ENCODE results near the gene TLR5.
A peak's percentile ranks its signal among the peaks of the same experiment; 100 is the strongest.
"Not testable (repeated sequence)": the region's sequence is repeated elsewhere in the genome, so short reads cannot be mapped to it uniquely, and the experiment has no call there.

The TLR5 gene, protein sequence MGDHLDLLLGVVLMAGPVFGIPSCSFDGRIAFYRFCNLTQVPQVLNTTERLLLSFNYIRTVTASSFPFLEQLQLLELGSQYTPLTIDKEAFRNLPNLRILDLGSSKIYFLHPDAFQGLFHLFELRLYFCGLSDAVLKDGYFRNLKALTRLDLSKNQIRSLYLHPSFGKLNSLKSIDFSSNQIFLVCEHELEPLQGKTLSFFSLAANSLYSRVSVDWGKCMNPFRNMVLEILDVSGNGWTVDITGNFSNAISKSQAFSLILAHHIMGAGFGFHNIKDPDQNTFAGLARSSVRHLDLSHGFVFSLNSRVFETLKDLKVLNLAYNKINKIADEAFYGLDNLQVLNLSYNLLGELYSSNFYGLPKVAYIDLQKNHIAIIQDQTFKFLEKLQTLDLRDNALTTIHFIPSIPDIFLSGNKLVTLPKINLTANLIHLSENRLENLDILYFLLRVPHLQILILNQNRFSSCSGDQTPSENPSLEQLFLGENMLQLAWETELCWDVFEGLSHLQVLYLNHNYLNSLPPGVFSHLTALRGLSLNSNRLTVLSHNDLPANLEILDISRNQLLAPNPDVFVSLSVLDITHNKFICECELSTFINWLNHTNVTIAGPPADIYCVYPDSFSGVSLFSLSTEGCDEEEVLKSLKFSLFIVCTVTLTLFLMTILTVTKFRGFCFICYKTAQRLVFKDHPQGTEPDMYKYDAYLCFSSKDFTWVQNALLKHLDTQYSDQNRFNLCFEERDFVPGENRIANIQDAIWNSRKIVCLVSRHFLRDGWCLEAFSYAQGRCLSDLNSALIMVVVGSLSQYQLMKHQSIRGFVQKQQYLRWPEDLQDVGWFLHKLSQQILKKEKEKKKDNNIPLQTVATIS

DNA sequence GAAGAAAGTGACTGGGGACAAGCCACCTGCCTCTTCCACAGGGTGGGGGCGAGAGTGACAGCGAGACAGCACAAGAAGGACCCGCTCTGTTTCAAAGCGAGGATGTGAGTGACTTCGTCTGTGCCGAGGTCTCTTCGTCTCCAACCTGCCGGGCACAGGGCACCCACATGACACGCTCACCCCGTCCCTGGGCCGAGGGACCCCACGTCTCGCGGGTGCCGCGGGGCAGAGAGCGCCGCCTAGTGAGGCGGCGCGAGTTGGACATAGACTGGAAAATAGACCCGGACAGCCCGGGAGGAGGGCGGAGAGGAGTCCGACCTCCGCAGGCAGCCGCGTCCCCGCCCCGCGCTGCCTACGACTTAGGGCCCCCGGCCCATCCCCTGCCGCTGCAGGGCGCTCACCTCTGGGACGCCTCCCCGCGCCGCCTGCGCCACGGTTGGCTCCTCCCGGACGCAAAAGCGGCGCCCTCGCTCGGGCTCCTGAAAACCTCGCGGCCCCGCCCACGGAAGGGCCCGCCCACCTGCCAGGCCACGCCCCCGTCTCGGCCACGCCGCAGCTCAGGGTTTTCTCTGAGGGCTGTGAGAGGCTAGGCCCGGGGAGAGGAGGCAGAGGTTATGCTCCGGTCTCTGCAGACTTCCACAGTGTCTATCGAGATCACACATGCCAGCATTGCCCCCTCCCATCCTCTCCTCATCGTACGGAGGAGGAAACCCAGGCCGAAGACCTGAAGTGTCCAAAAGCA, at the start of gene TLR5:
Gene TLR5 (minus strand): TSS at position 454 of the 742 bp plus-strand sequence. CDS start 30,217 bp downstream, outside the sequence.
- DNase-seq (ENCODE audit: low read depth in 3 of 3): peak; percentile 85 to 87 (median 87)

DNA sequence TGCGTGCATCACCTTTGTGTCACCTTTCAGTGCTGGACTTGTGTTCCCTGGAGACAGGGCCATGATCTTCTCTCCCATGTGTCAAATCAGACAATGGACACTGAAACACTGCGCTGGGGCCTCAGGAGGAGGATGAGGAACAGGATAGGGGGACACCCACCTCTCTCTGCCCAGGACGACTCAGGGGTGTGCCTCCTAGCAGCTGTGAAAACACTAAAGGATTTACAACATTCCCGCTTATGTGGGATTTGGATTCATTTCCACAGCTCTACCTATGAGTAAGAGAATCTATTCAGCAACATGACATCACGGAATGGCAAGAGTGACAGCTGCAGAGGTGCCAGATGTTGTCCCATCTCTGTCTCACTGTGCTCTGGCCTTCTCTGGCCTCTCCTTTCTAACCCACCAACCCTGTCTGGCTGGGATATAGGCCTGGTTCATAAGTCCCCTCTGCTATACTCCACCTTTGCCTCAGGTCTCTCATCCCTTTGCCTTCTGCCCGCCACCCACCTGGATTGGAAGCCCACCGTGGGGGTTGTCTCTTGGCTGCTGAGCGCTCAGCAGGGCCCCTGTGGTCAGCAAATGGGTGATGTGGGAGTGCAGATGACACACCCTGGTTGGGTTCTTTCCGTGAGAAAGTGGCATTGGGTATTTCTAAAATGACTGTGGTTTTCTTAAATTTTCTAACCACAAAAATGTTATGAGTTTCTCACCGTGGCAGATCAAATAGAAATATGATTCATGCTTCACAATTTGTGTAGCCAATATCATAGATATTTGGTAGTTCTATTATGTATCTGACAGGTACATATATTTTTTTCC, 47.1 kb upstream of the TLR5 start:
- DNase-seq (ENCODE audit: low read depth in 3 of 3): peak; percentile 27 to 34 (median 28)

DNA sequence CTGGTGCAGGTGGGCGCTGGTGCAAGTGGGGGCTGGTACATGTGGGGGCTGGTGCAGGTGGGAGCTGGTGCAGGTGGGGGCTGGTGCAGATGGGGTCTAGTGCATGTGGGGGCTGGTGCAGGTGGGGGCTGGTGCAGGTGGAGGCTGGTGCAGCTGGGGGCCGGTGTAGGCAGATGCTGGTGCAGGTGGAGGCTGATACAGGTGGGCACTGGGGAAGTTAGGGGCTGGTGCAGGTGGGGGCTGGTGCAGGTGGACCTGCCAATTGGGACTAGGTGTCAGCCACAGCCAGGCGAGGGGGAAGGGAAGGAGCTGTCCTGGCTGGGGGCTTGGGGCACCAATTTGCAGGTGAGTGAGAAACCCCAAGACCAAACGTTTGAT, 46.5 kb upstream of the TLR5 start:
- DNase-seq (ENCODE audit: low read depth in 3 of 3): no peak

DNA sequence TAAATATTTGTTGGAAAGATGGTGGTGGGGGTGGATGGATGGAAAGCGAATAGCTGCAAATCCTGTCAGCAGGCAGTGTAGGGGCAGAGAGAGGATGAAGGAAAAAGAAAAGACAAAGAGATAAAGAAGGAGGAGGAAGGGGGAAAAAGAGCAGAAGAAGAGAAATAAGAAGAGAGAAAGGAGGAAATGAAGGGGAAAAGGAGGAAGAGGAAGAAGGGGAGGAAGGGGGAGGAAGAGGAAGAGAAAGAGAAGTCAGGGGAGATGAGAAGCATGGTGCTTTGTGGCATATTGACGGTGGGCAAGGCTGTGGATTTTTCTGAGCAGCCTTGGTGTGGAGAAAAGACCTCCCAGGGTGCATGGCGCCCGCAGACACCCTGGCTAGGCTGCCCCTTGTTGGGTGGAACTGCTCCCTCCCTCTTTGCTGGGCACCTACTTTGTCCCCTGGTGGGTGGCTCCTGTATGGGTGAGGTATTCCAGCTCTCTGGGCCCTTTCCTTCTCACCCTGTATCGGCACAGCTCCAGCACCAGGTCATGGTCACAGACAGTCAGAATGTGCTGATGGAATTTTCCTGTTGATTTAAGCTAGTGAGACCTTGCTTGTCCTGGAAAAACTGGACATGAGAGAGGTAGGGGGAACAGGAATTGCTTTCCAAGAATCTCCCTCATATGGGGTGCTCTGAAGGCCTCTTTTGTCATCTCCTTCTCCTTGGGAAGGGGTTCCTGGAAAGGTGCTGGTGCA, 45.7 kb upstream of the TLR5 start:
- no peak for DNase-seq (ENCODE audit: low read depth in 3 of 3)

DNA sequence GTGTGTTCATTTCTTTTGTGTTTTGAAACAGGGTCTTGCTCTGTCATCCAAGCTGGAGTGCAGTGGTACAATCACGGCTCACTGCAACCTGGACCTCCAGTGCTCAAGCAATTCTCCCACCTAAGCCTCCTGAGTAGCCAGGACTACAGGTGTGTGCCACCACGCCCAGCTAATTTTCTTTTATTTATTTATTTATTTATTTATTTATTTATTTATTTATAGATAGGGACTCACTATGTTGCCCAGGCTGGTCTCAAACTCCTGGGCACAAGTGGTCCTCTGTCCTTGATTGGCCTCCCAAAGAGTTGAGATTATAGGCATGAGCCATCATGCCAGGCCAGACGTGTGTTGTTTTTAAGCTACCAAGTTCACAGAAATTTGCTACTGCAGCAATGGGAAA, 43.8 kb upstream of the TLR5 start:
- no peak for DNase-seq (ENCODE audit: low read depth in 3 of 3)

DNA sequence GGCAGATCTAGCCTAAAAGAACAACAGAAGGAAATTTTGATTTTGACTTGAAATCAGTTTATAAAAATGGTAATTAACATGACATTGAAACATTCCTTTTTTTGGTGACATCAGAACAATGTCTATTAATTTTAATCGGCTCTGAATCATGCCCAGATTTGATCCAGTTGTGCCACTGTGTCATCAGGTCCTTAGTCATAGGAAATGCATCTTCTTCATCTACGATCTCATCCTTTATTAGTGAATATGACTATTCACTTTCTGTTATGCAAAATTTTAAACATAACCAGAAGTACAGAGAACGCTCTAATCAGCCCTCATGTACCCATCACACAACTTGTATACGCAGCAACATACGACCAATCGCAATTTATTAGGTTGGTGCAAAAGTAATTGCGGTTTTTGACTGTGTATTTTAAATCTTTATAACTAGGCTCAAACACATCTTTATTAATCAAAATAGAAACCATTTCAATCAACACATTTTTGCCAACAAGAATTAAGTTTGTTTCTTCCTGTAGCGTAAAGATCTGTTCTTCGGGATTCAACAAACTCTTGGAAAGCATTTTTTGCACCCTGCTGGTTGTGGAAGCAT, 40.3 kb upstream of the TLR5 start:
- no peak for DNase-seq (ENCODE audit: low read depth in 3 of 3)

DNA sequence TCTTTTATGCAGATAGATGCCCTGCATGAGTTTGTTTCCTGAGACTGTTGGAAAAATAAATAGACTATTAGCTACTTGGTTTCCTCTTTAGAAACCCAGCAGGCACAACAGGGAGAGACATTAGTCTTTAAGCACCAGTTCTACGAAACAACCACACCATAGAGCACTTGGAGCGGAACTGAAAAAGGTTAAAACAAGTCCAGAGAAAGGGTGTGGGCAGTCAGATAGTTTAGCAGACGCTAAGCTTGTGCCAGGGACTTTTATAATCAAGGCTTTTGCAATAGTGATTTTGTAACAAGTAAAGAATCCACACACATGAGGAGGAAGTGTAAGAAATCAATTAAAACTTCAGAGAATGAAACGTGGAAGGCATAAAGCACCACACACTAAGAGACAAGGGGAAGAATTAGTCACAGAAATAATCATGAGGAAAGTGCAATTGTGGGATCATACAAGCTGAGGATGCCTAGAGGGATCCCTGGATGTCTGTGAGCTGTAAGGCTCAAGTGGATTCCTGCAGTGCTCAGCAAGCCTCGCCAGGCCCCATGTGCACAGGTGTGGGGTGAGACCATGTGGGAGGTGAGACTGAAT, 37.8 kb upstream of the TLR5 start:
- DNase-seq (ENCODE audit: low read depth in 3 of 3): no peak

DNA sequence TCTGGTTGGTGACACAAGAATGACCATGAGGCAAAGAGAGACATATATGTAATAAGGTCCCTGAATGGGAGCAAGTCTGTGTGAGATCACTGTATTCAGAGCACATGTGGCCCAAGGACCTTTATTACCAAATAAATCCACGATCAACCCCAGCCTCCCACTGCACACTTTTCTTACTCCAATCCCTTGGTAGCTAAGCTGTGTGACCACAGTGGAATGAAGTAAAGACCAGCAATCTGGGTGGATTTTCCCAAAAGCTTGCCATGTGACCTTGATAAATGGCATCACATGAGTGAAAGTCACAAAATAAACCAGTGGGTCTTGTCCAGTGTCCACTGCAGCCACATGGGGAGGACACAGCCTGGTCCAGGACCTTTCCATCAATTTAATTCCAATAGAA, 36.7 kb upstream of the TLR5 start:
- DNase-seq (ENCODE audit: low read depth in 3 of 3): no peak

DNA sequence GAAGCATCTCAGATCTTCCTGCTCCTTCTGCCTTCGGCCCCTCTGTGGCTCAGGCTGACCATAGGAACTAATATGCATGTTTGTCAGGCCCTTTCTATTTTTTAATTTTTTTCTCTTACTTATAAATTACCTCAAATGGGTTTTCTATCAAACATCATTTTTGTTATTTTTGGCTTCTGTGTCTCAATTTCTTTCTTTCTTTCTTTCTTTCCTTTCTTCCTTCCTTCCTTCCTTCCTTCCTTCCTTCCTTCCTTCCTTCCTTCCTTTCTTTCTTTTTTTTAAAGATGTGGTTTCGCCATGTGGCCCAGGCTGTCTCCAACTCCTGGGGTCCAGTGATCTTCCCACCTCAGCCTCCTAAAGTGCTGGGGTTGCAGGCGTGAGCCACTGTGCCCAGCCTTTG, 36.2 kb upstream of the TLR5 start:
- no peak for DNase-seq (ENCODE audit: low read depth in 3 of 3)

DNA sequence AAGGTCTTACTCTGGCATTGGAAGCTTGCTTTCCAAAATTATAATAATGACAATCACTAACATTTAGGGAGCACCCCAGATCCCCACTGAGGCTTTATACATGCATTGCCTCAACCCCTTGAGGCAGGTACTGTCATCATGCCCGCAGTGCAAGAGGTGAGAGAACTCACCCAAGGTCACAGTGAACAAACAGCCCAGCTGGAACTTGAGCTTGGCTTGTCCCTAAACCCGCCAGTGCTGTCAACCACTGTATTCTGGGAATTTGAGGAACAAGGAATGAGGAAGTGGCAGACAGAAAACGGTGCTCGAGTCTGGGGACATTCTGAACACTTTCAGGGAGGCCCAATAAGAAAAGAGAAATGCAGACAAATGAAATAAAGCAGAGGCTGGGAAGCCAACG, 34.6 kb upstream of the TLR5 start:
- no peak for DNase-seq (ENCODE audit: low read depth in 3 of 3)

DNA sequence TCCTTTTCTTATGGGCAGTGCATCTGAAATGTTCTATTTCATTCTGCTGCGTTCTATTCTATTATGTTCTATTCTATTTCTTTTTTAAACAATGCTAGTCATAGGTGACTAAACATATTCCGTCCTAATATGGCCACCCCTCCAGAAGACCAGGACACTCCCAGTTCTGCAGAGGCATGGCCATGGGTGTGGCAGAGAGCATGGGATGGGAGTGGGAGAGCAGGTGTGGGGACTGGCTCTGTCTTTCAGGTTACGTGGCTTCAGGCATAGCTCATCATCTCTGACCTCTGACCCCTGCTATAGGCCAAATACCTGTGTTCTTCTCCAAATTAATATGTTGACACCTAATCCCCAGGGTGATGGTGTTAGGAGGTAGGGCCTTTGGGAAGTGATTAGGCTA, 33.4 kb upstream of the TLR5 start:
- DNase-seq (ENCODE audit: low read depth in 3 of 3): no peak

DNA sequence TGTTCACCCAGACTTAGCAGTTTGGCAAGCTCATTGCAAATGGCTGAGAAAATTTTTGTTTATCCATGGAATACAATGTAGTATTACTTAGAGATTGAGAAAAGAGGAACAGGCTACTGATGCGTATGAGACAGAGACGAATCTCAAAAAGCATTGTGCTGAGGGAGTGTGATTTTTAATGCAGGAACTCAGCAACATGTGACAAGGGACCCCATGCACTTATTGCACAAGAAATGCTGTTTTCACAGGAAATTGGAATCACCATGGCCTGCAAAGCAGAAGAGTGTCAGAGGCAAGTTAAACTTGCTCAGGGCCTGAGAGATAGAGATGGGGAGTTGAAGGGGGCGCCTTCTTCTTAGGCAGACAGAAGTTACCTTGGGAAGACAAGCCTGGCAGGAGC, 32.6 kb upstream of the TLR5 start:
- no peak for DNase-seq (ENCODE audit: low read depth in 3 of 3)

DNA sequence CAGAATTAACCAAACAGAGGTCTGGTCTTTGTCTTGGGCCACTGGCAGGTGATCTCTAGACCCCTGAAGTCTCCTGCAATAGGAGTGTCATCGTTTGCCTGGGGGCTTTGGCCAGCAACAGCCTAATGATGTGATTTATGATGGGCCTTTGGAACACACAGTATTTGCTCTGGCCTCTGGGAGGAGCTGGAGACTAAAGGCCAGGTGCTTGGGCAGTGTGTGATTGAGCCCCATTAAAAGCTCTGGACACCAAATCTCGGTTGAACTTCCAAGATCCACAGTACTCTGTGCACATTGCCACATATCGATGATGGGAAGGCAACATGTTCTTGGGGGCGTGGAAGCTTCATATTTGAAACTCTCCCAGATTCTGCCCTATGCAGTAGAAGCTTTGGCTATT, 32.0 kb upstream of the TLR5 start:
- DNase-seq (ENCODE audit: low read depth in 3 of 3): no peak

DNA sequence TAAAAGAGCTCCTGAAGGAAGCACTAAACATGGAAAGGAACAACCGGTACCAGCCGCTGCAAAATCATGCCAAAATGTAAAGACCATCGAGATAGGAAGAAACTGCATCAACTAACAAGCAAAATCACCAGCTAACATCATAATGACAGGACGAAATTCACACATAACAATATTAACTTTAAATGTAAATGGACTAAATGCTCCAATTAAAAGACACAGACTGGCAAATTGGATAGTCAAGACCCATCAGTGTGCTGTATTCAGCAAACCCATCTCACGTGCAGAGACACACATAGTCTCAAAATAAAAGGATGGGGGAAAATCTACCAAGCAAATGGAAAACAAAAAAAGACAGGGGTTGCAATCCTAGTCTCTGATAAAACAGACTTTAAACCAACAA, 26.4 kb upstream of the TLR5 start:
- not testable (repeated sequence) for DNase-seq (ENCODE audit: low read depth in 3 of 3)

DNA sequence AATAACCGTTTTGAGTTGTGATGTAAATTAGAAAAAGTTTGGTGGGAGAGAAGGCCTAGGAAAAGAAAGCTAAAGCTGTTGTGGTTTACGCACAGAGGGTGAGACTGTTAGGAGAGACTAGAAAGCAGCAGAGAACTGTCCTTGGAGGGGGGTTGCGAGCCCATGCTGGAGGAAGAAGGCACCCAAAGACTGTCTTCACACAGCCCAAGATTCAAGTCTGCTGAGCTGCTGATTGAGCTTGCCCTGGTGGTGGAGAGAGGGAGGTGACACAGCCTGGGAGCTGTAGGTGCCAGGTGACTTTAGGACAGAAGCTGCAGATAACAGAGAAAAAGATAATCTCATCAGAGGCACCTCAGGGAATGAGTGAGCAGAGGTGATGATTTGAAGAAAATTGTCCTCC, 18.3 kb upstream of the TLR5 start:
- DNase-seq (ENCODE audit: low read depth in 3 of 3): no peak

DNA sequence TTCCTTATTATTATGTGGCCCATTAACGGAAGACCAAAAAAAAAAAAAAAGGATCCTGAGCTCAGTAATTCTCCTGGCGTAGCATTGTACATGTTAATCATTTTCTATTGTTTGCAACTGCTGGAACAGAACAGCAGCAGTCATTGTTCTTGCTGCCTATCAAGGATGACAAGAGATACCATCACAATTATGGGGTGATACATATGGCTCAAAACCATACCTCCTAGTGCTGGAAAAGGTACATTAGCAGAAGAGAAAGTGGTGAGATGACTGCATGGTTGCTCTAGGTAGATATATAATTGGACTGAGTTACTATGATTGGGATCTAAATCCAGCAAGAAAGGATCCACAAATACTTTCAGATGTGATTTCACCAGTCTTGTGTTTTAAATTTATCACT, 13.3 kb upstream of the TLR5 start:
- no peak for DNase-seq (ENCODE audit: low read depth in 3 of 3)

DNA sequence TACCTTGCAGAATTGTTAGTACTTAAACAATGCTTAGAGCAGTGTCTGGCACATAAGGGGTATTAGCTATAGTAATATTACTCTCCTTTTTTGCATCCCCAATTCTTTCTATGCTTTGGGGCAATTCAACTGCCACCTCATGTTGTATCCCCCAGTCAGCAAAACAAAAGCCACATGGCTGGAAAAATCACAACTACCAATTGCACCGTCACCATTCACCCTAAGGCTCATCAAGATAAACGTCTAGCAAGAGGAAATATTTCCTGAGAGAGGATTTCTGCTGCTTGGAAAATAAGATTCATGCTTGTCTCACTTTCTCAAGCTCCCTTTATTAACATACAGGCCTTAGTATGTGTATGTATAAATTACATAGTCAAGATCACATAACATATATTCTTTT, 12.1 kb upstream of the TLR5 start:
- no peak for DNase-seq (ENCODE audit: low read depth in 3 of 3)

DNA sequence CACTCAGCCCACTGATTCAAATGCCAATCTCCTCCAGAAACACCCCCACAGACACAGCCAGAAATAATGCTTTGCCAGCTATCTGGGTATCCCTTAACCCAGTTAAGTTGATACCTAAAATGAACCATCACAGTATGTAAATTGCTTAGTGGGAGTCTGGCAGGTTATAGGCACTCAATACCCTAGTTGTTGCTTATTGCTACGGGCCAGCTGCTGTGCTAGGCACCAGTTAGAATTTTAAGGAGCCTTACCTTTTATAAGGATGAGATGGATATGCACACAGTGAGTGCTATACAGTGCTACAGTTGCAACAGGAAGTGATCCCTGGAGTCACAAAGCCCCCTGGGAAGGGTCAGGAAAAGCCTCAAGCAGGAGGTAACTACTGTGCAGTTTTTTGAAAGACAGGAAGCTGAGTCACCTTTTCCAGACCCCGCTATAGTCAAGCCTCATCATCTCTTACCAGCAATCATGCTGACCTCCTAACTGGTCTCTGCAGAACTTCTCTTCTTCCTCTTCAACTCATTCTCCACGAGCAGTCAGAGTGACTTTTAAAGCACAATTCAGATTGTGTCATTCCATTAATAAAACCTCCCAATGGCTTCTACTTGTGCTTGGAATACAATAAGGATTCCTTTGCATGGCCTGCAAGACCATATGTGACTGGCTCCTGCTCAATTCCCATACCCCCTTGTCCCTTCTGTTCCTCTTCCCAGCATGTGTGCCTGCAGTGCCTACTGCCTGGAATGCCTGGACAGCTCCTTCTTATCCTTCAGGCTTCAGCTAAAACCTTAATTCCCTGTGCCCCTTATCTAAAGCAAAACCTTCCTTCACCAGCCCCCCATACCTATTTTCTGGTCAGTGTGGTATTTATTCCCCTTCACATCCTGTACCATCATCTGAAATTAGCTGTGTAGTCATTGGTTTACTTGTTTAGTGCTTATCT, 10.4 kb upstream of the TLR5 start:
- no peak for DNase-seq (ENCODE audit: low read depth in 3 of 3)

DNA sequence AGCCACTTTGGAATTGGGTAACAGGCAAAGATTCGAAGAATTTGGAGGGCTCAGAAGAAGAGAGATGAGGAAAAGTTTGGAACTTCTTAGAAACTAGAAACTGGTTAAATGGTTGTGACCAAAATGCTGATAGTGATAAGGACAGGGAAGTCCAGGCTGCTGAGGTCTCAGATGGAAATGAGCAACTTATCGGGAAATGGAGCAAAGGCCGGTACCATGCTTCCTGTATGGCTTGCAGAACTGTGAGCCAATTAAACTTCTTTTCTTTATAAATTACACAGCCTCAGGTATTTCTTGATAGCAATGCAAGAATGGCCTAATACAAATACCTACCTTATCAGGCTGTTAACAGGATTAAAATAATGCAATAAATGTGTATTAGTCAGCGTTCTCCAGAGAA, 9.4 kb upstream of the TLR5 start:
- no peak for DNase-seq (ENCODE audit: low read depth in 3 of 3)

Data from stimulated activated CD4-positive, alpha-beta T cell treated with anti-CD3 and anti-CD28 coated beads, TNF-alpha, amount 100 ng/mL, for 4 hours (primary cell).